ENCODE results near the gene PTBP1.

The PTBP1 gene

DNA sequence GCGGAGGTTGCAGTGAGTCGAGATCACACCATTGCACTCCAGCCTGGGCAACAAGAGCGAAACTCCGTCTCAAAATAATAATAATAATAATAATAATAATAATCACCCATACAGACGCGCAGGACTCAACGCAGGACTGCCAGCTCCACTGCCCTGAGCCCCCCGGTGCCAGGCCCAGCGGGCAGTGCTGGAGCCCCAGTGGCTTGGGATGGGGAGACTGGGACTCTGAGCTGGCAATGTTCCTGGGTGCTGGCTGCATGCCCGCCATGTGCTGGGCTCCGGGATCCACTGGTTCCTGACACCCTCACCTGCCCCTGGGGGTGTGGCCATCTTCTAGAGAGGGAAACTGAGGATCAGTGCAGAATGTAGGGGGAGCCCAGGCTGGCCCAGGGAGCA, 30.1 kb downstream of the PTBP1 start:
- Histone ChIP-seq H3K23ac (ENCODE audit: low read depth, low read length, poor library complexity) (peak overlapping the region; percentile 73), H2BK5ac (ENCODE audit: low read length) (no peak overlapping the region), H2AK5ac (ENCODE audit: low read depth, low read length) (peak overlapping the region; percentile 97), H2BK15ac (ENCODE audit: low read length) (peak overlapping the region; percentile 85), H3K4me3 (ENCODE audit: low read length in 2 of 2) (no peak overlapping the region), H3K9ac (ENCODE audit: low read depth, low read length, poor library complexity) (no peak overlapping the region), H3K18ac (ENCODE audit: low read length) (no peak overlapping the region), H3K36me3 (replicated peaks in 1 of 2; ENCODE audit: control insufficient read depth in 2 of 2, insufficient read depth in 2 of 2, low read length in 2 of 2) (no peaks in the 10 kb centered on the region), H3K4me1 (ENCODE audit: control insufficient read depth in 2 of 2, insufficient read depth in 1 of 2, low read depth in 1 of 2, low read length in 2 of 2) (peaks cover 6% of the 10 kb centered on the region in 2 donors), H3K79me1 (ENCODE audit: low read depth, low read length) (no peaks in the 10 kb centered on the region), H3K9me3 (replicated peaks in 1 of 2; ENCODE audit: control insufficient read depth in 2 of 2, insufficient read depth in 1 of 2, low read depth in 1 of 2, low read length in 2 of 2) (no peaks in the 10 kb centered on the region), H4K8ac (ENCODE audit: low read depth, low read length) (no peak overlapping the region), H3K27me3 (ENCODE audit: control insufficient read depth in 3 of 3, insufficient read depth in 3 of 3, low read depth in 1 of 3, low read length in 3 of 3) (no peaks in the 10 kb centered on the region), H3K14ac (ENCODE audit: low read length) (no peak overlapping the region), H4K91ac (ENCODE audit: low read depth, low read length, poor library complexity) (no peak overlapping the region), H2AFZ (ENCODE audit: low read length) (no peak overlapping the region), H2BK120ac (ENCODE audit: low read depth, low read length) (no peak overlapping the region), H3K4me2 (ENCODE audit: insufficient read depth, low read length, poor library complexity, severe bottlenecking) (no peak overlapping the region), H3K27ac (replicated peaks; ENCODE audit: low read length) (no peak overlapping the region), H3K4ac (ENCODE audit: low read length) (no peak overlapping the region), H2BK12ac (ENCODE audit: low read length) (peak overlapping the region; percentile 30)
- DNase-seq (ENCODE audit: low spot score), result no peak
- no CpG with 5 or more reads among the region's 11 CpGs for WGBS, 2 donors (ENCODE audit: extremely low coverage in 2 of 2, insufficient read length in 2 of 2, insufficient replicate concordance in 1 of 2)

- no peak within 1 kb of the TSS for H4K91ac ChIP-seq (ENCODE audit: low read depth, low read length, poor library complexity)
- H2BK15ac ChIP-seq (ENCODE audit: low read length), result peak within 1 kb of the TSS; percentile 85
- H3K18ac ChIP-seq (ENCODE audit: low read length), result peak within 1 kb of the TSS; percentile 35
- H3K4ac ChIP-seq (ENCODE audit: low read length), result no peak within 1 kb of the TSS
- no peak within 1 kb of the TSS for H3K4me3 ChIP-seq (ENCODE audit: low read length in 2 of 2)
- H2AFZ ChIP-seq (ENCODE audit: low read length), result no peak within 1 kb of the TSS
- H4K8ac ChIP-seq (ENCODE audit: low read depth, low read length), result no peak within 1 kb of the TSS
- no peaks in the 10 kb centered on the region for H3K9me3 ChIP-seq (replicated peaks in 1 of 2; ENCODE audit: control insufficient read depth in 2 of 2, insufficient read depth in 1 of 2, low read depth in 1 of 2, low read length in 2 of 2)
- WGBS, 2 donors (ENCODE audit: extremely low coverage in 2 of 2, insufficient read length in 2 of 2, insufficient replicate concordance in 1 of 2), result no CpG with 5 or more reads among the region's 33 CpGs
- H2BK12ac ChIP-seq (ENCODE audit: low read length), result peak within 1 kb of the TSS; percentile 30
- DNase-seq (ENCODE audit: low spot score), result no peak
- H2BK5ac ChIP-seq (ENCODE audit: low read length), result no peak within 1 kb of the TSS
- H3K9ac ChIP-seq (ENCODE audit: low read depth, low read length, poor library complexity), result peak within 1 kb of the TSS; percentile 4
- H3K36me3 ChIP-seq (replicated peaks in 1 of 2; ENCODE audit: control insufficient read depth in 2 of 2, insufficient read depth in 2 of 2, low read length in 2 of 2), result no peaks in the 10 kb centered on the region
- peak within 1 kb of the TSS; percentile 38 for H3K14ac ChIP-seq (ENCODE audit: low read length)
- no peaks in the 10 kb centered on the region for H3K79me1 ChIP-seq (ENCODE audit: low read depth, low read length)
- H3K23ac ChIP-seq (ENCODE audit: low read depth, low read length, poor library complexity), result peak within 1 kb of the TSS; percentile 73
- H3K4me1 ChIP-seq (ENCODE audit: control insufficient read depth in 2 of 2, insufficient read depth in 1 of 2, low read depth in 1 of 2, low read length in 2 of 2), result peaks cover 4% of the 10 kb centered on the region in 2 donors
- H3K27me3 ChIP-seq (ENCODE audit: control insufficient read depth in 3 of 3, insufficient read depth in 3 of 3, low read depth in 1 of 3, low read length in 3 of 3), result no peaks in the 10 kb centered on the region
- H3K4me2 ChIP-seq (ENCODE audit: insufficient read depth, low read length, poor library complexity, severe bottlenecking), result no peak within 1 kb of the TSS
- no peak within 1 kb of the TSS for H2BK120ac ChIP-seq (ENCODE audit: low read depth, low read length)
- peak within 1 kb of the TSS; percentile 97 for H2AK5ac ChIP-seq (ENCODE audit: low read depth, low read length)
- no peak within 1 kb of the TSS for H3K27ac ChIP-seq (replicated peaks; ENCODE audit: low read length)
Measured at GRCh38 chr19:827710-828321, 30.6 kb downstream of the PTBP1 start, which contains the start of gene AZU1. TSS of gene AZU1 (plus strand) at chr19:827837. CDS start at chr19:827847, 10 bp downstream.

GRCh38 chr19:829129-829758, 32.0 kb downstream of the PTBP1 start:
- H3K4ac ChIP-seq (ENCODE audit: low read length), result no peak overlapping the region
- no peak overlapping the region for H2BK5ac ChIP-seq (ENCODE audit: low read length)
- H4K91ac ChIP-seq (ENCODE audit: low read depth, low read length, poor library complexity), result no peak overlapping the region
- no CpG with 5 or more reads among the region's 18 CpGs for WGBS, 2 donors (ENCODE audit: extremely low coverage in 2 of 2, insufficient read length in 2 of 2, insufficient replicate concordance in 1 of 2)
- peak overlapping the region; percentile 56 for H3K14ac ChIP-seq (ENCODE audit: low read length)
- H3K9ac ChIP-seq (ENCODE audit: low read depth, low read length, poor library complexity), result no peak overlapping the region
- no peak overlapping the region for H3K4me3 ChIP-seq (ENCODE audit: low read length in 2 of 2)
- no peak overlapping the region for H3K4me2 ChIP-seq (ENCODE audit: insufficient read depth, low read length, poor library complexity, severe bottlenecking)
- no peaks in the 10 kb centered on the region for H3K4me1 ChIP-seq (ENCODE audit: control insufficient read depth in 2 of 2, insufficient read depth in 1 of 2, low read depth in 1 of 2, low read length in 2 of 2)
- no peak overlapping the region for H2AFZ ChIP-seq (ENCODE audit: low read length)
- no peaks in the 10 kb centered on the region for H3K27me3 ChIP-seq (ENCODE audit: control insufficient read depth in 3 of 3, insufficient read depth in 3 of 3, low read depth in 1 of 3, low read length in 3 of 3)
- peak overlapping the region; percentile 78 for H2BK15ac ChIP-seq (ENCODE audit: low read length)
- H3K18ac ChIP-seq (ENCODE audit: low read length), result peak overlapping the region; percentile 81
- H2AK5ac ChIP-seq (ENCODE audit: low read depth, low read length), result peak overlapping the region; percentile 48
- no peaks in the 10 kb centered on the region for H3K36me3 ChIP-seq (replicated peaks in 1 of 2; ENCODE audit: control insufficient read depth in 2 of 2, insufficient read depth in 2 of 2, low read length in 2 of 2)
- H4K8ac ChIP-seq (ENCODE audit: low read depth, low read length), result no peak overlapping the region
- DNase-seq (ENCODE audit: low spot score), result no peak
- peak overlapping the region; percentile 89 for H3K23ac ChIP-seq (ENCODE audit: low read depth, low read length, poor library complexity)
- no peak overlapping the region for H3K27ac ChIP-seq (replicated peaks; ENCODE audit: low read length)
- no peak overlapping the region for H2BK120ac ChIP-seq (ENCODE audit: low read depth, low read length)
- H3K9me3 ChIP-seq (replicated peaks in 1 of 2; ENCODE audit: control insufficient read depth in 2 of 2, insufficient read depth in 1 of 2, low read depth in 1 of 2, low read length in 2 of 2), result no peaks in the 10 kb centered on the region
- no peak overlapping the region for H2BK12ac ChIP-seq (ENCODE audit: low read length)
- no peaks in the 10 kb centered on the region for H3K79me1 ChIP-seq (ENCODE audit: low read depth, low read length)
